ENCODE measurements around the gene SLC6A9. TPM values are rescaled to one million over a fixed set of nuclear protein-coding genes. Genes with fewer than 3 reads are reported as not detected.

The SLC6A9 gene
- polyA plus RNA-seq, 4 donors: 0.81 to 15.7 (median 2.0) TPM

DNA sequence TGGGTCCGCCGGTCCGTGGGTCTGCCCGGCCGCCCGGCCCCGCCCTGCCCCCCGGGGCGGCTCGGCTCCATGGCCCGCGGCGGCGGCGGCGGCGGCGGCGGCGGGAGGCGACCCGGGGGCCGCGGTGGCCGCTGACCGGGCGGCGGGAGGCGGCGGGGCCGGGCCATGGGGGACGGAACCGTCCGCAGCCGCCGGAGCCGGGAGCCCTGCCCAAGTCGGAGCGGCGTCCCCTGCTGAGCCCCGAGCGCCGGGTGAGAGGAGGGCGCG is 52.1 kb downstream of the SLC6A9 start:
- no peaks in the 10 kb centered on the region for H3K9me3 ChIP-seq (ENCODE audit: control insufficient read depth in 2 of 2, insufficient read depth in 1 of 2, low read depth in 1 of 2, low read length in 1 of 2)
- H3K27me3 ChIP-seq (ENCODE audit: control insufficient read depth in 3 of 3, insufficient read depth in 3 of 3, low read length in 3 of 3): no peaks in the 10 kb centered on the region
- FAIRE-seq: no peak
- H3K4me1 ChIP-seq (ENCODE audit: control insufficient read depth in 3 of 3, insufficient read depth in 2 of 3, low read depth in 1 of 3, low read length in 2 of 3): peaks cover 13 to 43% (median 14%) of the 10 kb centered on the region in 3 donors
- H3K36me3 ChIP-seq (ENCODE audit: control insufficient read depth in 3 of 3, insufficient read depth in 2 of 3, low read depth in 1 of 3, low read length in 3 of 3): peaks cover 0 to 61% (median 3%) of the 10 kb centered on the region in 3 donors
- peak overlapping the region; percentile 39 to 77 (median 45) for H3K4me3 ChIP-seq (ENCODE audit: low read depth in 1 of 3, low read length in 3 of 3)
- WGBS, 3 donors: 0 to 1% (median 0%) methylated on average over 5 to 45 of the region's 45 CpGs
- H3K27ac ChIP-seq (ENCODE audit: low read depth in 1 of 3, low read length in 2 of 3): peak overlapping the region in 2 of 3 donors; percentile 34 to 40
- no peak for DNase-seq

DNA sequence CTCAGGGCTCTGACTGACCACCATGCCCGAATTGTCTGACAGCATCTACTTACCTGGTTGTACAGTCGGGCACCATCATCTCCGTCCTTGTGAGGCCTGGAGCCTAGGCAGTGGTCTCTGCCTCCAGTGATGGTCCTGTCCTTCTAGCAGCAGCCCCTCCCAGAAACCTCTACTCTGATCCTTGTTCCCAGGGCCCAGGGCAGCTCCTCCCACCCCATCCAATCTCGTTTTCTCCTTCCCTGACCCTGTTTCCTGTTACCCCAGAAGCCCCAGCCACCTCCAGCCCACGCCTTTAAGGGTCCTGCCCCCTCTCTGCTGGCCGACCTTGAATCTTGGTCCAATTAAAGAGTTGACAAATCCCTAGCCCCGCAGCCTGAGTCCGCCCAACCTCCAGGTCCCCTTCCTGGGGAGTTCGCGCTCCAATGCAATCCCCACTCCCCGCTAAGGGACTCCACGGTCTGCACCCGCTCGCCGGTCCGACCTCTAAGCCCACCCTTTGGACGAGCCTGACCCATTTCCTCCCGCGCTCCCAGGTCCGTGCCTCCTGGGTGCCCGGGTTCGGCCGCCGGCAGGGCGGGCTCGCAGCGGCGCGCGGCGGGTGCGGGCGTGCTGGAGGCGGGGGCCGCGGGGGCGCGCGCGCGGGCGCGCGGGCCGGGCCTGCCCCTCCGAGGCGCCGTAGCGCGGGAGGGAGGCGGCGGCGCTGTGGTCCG is 52.6 kb downstream of the SLC6A9 start, which contains the start of gene B4GALT2:
Gene B4GALT2 (plus strand): TSS at position 660 of the 710 bp plus-strand sequence. CDS start 1,951 bp downstream, outside the sequence.
- no peak for FAIRE-seq
- peak within 1 kb of the TSS; percentile 34 to 61 (median 54) for H3K27ac ChIP-seq (ENCODE audit: low read depth in 1 of 3, low read length in 2 of 3)
- H3K4me3 ChIP-seq (ENCODE audit: low read depth in 1 of 3, low read length in 3 of 3): peak within 1 kb of the TSS; percentile 45 to 77 (median 66)
- 3 to 6% (median 5%) methylated on average over 40 to 54 of the region's 54 CpGs for WGBS, 3 donors
- no peaks in the 10 kb centered on the region for H3K9me3 ChIP-seq (ENCODE audit: control insufficient read depth in 2 of 2, insufficient read depth in 1 of 2, low read depth in 1 of 2, low read length in 1 of 2)
- H3K4me1 ChIP-seq (ENCODE audit: control insufficient read depth in 3 of 3, insufficient read depth in 2 of 3, low read depth in 1 of 3, low read length in 2 of 3): peaks cover 14 to 46% (median 14%) of the 10 kb centered on the region in 3 donors
- peaks cover 0 to 56% (median 3%) of the 10 kb centered on the region in 3 donors for H3K36me3 ChIP-seq (ENCODE audit: control insufficient read depth in 3 of 3, insufficient read depth in 2 of 3, low read depth in 1 of 3, low read length in 3 of 3)
- H3K27me3 ChIP-seq (ENCODE audit: control insufficient read depth in 3 of 3, insufficient read depth in 3 of 3, low read length in 3 of 3): no peaks in the 10 kb centered on the region
- DNase-seq: peak; percentile 54 to 71

- FAIRE-seq (no peak), DNase-seq (peak in 1 of 2 donors; percentile 26)
- Histone ChIP-seq H3K27me3 (ENCODE audit: control insufficient read depth in 3 of 3, insufficient read depth in 3 of 3, low read length in 3 of 3) (no peaks in the 10 kb centered on the region), H3K4me1 (ENCODE audit: control insufficient read depth in 3 of 3, insufficient read depth in 2 of 3, low read depth in 1 of 3, low read length in 2 of 3) (peaks cover 14 to 46% (median 15%) of the 10 kb centered on the region in 3 donors), H3K27ac (ENCODE audit: low read depth in 1 of 3, low read length in 2 of 3) (peak overlapping the region in 1 of 3 donors; percentile 61), H3K4me3 (ENCODE audit: low read depth in 1 of 3, low read length in 3 of 3) (peak overlapping the region in 1 of 3 donors; percentile 66), H3K9me3 (ENCODE audit: control insufficient read depth in 2 of 2, insufficient read depth in 1 of 2, low read depth in 1 of 2, low read length in 1 of 2) (no peaks in the 10 kb centered on the region), H3K36me3 (ENCODE audit: control insufficient read depth in 3 of 3, insufficient read depth in 2 of 3, low read depth in 1 of 3, low read length in 3 of 3) (peaks cover 0 to 51% (median 3%) of the 10 kb centered on the region in 3 donors)
- WGBS, 3 donors: 34 to 59% (median 42%) methylated on average over 5 of the region's 5 CpGs
Measured at GRCh38 chr1:43978264-43978550, 53.1 kb downstream of the SLC6A9 start.

DNA sequence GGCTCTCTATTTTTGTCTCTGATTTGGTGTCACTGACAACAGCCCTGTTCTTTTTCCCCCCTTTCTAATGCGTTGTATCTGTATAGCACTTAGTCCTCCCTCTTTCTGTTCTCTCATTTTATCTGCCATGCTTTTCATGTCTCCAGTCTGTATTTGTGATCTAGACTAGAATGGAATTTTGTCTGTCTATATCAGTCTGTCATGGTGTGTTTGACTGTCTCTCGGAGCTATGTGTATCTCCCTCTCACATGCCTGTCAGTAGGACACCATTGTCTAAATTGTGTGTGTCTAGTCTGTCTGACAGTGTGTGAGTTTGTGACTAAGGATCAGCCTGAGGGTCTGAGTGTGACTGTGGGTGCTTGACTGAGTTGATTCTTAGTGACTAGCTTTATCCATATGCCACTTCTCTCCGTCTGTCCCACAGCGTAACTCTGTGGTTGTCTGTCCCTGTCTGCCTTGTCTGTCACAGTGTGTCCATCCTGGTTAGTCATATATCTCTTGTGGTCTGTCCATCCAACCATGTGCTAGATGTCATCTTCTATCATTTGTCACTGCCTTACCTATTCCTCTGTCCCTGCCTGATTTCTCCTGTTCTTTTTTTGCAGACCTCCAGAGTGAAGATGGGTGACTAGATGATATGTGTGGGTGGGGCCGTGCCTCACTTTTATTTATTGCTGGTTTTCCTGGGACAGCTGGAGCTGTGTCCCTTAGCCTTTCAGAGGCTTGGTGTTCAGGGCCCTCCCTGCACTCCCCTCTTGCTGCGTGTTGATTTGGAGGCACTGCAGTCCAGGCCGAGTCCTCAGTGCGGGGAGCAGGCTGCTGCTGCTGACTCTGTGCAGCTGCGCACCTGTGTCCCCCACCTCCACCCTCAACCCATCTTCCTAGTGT is 53.6 kb downstream of the SLC6A9 start:
- no peak overlapping the region for H3K27ac ChIP-seq (ENCODE audit: low read depth in 1 of 3, low read length in 2 of 3)
- H3K4me3 ChIP-seq (ENCODE audit: low read depth in 1 of 3, low read length in 3 of 3): no peak overlapping the region
- peaks cover 0 to 49% (median 3%) of the 10 kb centered on the region in 3 donors for H3K36me3 ChIP-seq (ENCODE audit: control insufficient read depth in 3 of 3, insufficient read depth in 2 of 3, low read depth in 1 of 3, low read length in 3 of 3)
- H3K27me3 ChIP-seq (ENCODE audit: control insufficient read depth in 3 of 3, insufficient read depth in 3 of 3, low read length in 3 of 3): no peaks in the 10 kb centered on the region
- peaks cover 14 to 46% (median 15%) of the 10 kb centered on the region in 3 donors for H3K4me1 ChIP-seq (ENCODE audit: control insufficient read depth in 3 of 3, insufficient read depth in 2 of 3, low read depth in 1 of 3, low read length in 2 of 3)
- DNase-seq (no peak), FAIRE-seq (no peak)
- WGBS, 3 donors: 76 to 87% (median 79%) methylated on average over 9 of the region's 9 CpGs
- no peaks in the 10 kb centered on the region for H3K9me3 ChIP-seq (ENCODE audit: control insufficient read depth in 2 of 2, insufficient read depth in 1 of 2, low read depth in 1 of 2, low read length in 1 of 2)

DNA sequence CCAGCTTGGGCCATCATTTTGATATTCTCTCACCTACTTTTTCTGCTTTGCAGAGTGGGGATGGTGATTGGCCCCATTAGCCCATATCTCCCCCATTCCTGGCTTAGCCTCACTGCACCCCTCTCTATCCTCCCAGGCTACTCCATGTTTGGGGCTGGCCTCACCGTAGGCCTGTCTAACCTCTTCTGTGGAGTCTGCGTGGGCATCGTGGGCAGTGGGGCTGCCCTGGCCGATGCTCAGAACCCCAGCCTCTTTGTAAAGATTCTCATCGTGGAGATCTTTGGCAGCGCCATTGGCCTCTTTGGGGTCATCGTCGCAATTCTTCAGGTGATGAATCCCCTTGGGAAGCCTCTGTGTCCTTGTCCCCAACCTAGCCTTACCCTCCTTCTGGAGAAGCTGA is 54.4 kb downstream of the SLC6A9 start:
- no peak for FAIRE-seq
- no peaks in the 10 kb centered on the region for H3K27me3 ChIP-seq (ENCODE audit: control insufficient read depth in 3 of 3, insufficient read depth in 3 of 3, low read length in 3 of 3)
- H3K4me3 ChIP-seq (ENCODE audit: low read depth in 1 of 3, low read length in 3 of 3): no peak overlapping the region
- H3K4me1 ChIP-seq (ENCODE audit: control insufficient read depth in 3 of 3, insufficient read depth in 2 of 3, low read depth in 1 of 3, low read length in 2 of 3): peaks cover 14 to 46% (median 15%) of the 10 kb centered on the region in 3 donors
- H3K27ac ChIP-seq (ENCODE audit: low read depth in 1 of 3, low read length in 2 of 3): no peak overlapping the region
- H3K9me3 ChIP-seq (ENCODE audit: control insufficient read depth in 2 of 2, insufficient read depth in 1 of 2, low read depth in 1 of 2, low read length in 1 of 2): no peaks in the 10 kb centered on the region
- H3K36me3 ChIP-seq (ENCODE audit: control insufficient read depth in 3 of 3, insufficient read depth in 2 of 3, low read depth in 1 of 3, low read length in 3 of 3): peaks cover 0 to 49% (median 3%) of the 10 kb centered on the region in 3 donors
- WGBS, 3 donors: 90 to 96% (median 95%) methylated on average over 8 of the region's 8 CpGs
- DNase-seq: no peak

DNA sequence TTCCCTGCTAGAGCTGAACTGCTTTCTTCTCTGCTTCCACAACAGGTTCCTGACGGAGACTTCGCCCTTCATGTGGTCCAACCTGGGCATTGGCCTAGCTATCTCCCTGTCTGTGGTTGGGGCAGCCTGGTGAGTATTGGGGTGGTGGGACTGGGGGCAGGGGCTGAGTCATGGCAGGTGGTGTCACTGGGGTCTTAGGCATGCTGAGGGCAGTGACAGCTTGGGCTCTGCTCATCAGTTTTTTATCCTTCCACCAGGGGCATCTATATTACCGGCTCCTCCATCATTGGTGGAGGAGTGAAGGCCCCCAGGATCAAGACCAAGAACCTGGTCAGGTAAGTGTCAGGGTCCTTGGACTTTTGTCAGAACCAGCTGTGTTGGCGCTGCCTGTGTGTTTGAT is 55.2 kb downstream of the SLC6A9 start:
- FAIRE-seq (no peak), DNase-seq (no peak)
- Histone ChIP-seq H3K4me3 (ENCODE audit: low read depth in 1 of 3, low read length in 3 of 3) (peak overlapping the region; percentile 90 to 96 (median 90)), H3K27ac (ENCODE audit: low read depth in 1 of 3, low read length in 2 of 3) (no peak overlapping the region), H3K36me3 (ENCODE audit: control insufficient read depth in 3 of 3, insufficient read depth in 2 of 3, low read depth in 1 of 3, low read length in 3 of 3) (peaks cover 0 to 49% (median 3%) of the 10 kb centered on the region in 3 donors), H3K27me3 (ENCODE audit: control insufficient read depth in 3 of 3, insufficient read depth in 3 of 3, low read length in 3 of 3) (no peaks in the 10 kb centered on the region), H3K9me3 (ENCODE audit: control insufficient read depth in 2 of 2, insufficient read depth in 1 of 2, low read depth in 1 of 2, low read length in 1 of 2) (no peaks in the 10 kb centered on the region), H3K4me1 (ENCODE audit: control insufficient read depth in 3 of 3, insufficient read depth in 2 of 3, low read depth in 1 of 3, low read length in 2 of 3) (peaks cover 14 to 46% (median 15%) of the 10 kb centered on the region in 3 donors)
- 59 to 82% (median 69%) methylated on average over 4 of the region's 4 CpGs for WGBS, 3 donors

DNA sequence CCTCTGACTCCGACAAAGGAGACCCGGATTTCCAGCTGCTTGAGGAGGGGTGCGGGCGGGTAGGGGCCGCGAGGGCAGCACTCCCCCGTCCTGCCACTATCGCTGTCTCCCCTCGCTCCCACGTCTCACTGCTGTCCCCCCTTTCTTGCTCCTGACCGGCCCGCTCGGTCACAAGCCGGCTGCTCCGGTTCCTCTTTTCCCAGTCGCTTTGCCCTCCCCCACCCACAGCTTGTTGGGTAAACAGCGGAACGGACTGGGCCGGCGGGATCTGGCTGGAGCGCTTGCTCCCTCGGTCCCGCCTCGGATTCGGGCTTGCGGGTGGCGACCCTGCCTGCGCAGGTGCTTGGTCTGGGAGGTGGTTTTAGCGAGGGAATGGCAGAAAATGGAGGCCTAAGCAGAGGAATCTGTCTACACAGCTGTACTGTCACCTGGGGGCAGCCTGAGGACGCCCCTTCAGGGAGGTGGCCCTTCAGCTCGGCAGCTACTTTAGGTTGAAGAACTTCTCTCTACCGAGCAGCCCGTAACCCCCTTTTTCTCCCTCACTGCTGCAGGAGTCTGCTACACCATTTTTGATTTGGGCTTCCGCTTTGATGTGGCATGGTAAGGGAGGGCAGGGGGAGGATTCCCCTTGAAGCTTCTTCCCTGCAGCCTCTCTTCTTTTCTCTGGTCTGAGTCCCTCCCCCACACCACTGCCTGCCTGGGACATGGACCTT is 55.9 kb downstream of the SLC6A9 start:
- H3K9me3 ChIP-seq (ENCODE audit: control insufficient read depth in 2 of 2, insufficient read depth in 1 of 2, low read depth in 1 of 2, low read length in 1 of 2): no peaks in the 10 kb centered on the region
- DNase-seq: peak; percentile 43 to 68
- peaks cover 0 to 48% (median 3%) of the 10 kb centered on the region in 3 donors for H3K36me3 ChIP-seq (ENCODE audit: control insufficient read depth in 3 of 3, insufficient read depth in 2 of 3, low read depth in 1 of 3, low read length in 3 of 3)
- H3K4me3 ChIP-seq (ENCODE audit: low read depth in 1 of 3, low read length in 3 of 3): peak overlapping the region; percentile 90 to 96 (median 90)
- WGBS, 3 donors: 1% methylated on average over 29 to 34 of the region's 34 CpGs
- no peak for FAIRE-seq
- H3K27me3 ChIP-seq (ENCODE audit: control insufficient read depth in 3 of 3, insufficient read depth in 3 of 3, low read length in 3 of 3): no peaks in the 10 kb centered on the region
- peaks cover 19 to 47% (median 20%) of the 10 kb centered on the region in 3 donors for H3K4me1 ChIP-seq (ENCODE audit: control insufficient read depth in 3 of 3, insufficient read depth in 2 of 3, low read depth in 1 of 3, low read length in 2 of 3)
- peak overlapping the region; percentile 85 to 93 (median 91) for H3K27ac ChIP-seq (ENCODE audit: low read depth in 1 of 3, low read length in 2 of 3)
